ENCODE results near the gene MRC2.
"Not testable (repeated sequence)": the region's sequence is repeated elsewhere in the genome, so short reads cannot be mapped to it uniquely, and the experiment has no call there.

MRC2 gene, protein sequence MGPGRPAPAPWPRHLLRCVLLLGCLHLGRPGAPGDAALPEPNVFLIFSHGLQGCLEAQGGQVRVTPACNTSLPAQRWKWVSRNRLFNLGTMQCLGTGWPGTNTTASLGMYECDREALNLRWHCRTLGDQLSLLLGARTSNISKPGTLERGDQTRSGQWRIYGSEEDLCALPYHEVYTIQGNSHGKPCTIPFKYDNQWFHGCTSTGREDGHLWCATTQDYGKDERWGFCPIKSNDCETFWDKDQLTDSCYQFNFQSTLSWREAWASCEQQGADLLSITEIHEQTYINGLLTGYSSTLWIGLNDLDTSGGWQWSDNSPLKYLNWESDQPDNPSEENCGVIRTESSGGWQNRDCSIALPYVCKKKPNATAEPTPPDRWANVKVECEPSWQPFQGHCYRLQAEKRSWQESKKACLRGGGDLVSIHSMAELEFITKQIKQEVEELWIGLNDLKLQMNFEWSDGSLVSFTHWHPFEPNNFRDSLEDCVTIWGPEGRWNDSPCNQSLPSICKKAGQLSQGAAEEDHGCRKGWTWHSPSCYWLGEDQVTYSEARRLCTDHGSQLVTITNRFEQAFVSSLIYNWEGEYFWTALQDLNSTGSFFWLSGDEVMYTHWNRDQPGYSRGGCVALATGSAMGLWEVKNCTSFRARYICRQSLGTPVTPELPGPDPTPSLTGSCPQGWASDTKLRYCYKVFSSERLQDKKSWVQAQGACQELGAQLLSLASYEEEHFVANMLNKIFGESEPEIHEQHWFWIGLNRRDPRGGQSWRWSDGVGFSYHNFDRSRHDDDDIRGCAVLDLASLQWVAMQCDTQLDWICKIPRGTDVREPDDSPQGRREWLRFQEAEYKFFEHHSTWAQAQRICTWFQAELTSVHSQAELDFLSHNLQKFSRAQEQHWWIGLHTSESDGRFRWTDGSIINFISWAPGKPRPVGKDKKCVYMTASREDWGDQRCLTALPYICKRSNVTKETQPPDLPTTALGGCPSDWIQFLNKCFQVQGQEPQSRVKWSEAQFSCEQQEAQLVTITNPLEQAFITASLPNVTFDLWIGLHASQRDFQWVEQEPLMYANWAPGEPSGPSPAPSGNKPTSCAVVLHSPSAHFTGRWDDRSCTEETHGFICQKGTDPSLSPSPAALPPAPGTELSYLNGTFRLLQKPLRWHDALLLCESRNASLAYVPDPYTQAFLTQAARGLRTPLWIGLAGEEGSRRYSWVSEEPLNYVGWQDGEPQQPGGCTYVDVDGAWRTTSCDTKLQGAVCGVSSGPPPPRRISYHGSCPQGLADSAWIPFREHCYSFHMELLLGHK (N-terminal part only)

GRCh38 chr17:62627219-62627903 is at the start of gene MRC2:
TSS of gene MRC2 (plus strand) at chr17:62627670. CDS start at chr17:62627803, 133 bp downstream.
- peak; percentile 61 for DNase-seq (ENCODE audit: low spot score)

- no peak for DNase-seq (ENCODE audit: low spot score)
These were observed 48.5 kb upstream of the MRC2 start for GRCh38 chr17:62578757-62579487.

DNA sequence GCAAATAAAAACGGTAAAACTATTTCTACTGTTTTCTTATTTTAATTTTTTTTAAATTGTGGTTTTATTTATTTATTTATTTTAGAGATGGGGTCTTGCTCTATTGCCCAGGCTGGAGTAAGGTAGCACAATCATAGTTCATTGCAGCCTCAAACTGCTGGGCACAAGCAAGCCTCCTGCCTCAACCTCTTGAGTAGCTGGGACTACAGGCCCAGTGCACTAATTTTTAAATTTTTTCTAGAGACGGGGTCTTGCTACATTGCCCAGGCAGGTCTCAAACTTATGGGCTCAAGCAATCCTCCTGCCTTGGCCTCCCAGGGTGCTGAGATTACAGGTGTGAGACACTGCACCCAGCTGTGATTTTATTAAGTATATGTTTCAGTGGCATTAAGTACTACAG is 46.5 kb upstream of the MRC2 start:
- no peak for DNase-seq (ENCODE audit: low spot score)

- no peak for DNase-seq (ENCODE audit: low spot score)
These were observed 45.7 kb upstream of the MRC2 start for GRCh38 chr17:62581764-62582163.

DNA sequence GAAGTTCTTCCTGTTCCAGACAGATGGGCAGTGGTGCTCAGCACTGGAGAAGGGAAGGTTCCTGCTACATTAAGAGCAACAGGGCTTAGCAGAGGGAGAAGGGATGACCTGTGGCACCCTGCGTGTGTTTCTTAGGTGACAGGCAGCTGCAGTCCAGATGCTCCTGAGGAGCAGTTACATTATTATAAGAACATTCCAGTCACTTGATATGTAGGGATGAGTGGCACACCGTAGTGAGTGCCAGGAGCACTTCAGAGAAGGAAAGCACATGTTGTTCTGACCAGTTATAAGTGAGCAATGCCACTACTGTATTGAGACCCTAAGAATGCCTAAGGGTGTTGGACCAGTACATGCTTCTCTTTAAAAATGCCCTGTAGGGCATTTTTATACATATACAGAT is 39.9 kb upstream of the MRC2 start:
- no peak for DNase-seq (ENCODE audit: low spot score)

GRCh38 chr17:62588109-62588508 is 39.4 kb upstream of the MRC2 start:
- DNase-seq (ENCODE audit: low spot score) = no peak

DNA sequence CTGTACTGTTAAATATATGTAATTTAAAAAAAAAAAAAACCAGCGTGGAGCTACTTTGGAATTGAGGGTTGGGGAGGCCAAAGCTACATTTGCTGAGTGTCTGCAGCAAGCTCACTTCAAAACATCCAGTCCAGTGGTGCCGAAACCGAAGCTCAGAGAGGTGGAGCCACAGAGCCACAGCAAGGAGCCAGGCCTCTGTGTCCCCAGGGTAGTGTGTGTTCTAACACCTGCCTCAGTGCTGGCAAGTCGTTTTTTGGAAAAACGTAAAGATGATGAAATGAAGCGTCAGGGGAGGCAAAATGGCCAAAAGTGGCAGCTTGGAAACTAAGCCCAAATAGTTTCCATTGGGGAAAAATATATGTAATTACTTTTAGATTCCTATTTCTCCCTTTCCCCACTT is 36.1 kb upstream of the MRC2 start:
- DNase-seq (ENCODE audit: low spot score) = no peak

GRCh38 chr17:62591822-62592221 is 35.6 kb upstream of the MRC2 start:
- DNase-seq (ENCODE audit: low spot score) = not testable (repeated sequence)

DNA sequence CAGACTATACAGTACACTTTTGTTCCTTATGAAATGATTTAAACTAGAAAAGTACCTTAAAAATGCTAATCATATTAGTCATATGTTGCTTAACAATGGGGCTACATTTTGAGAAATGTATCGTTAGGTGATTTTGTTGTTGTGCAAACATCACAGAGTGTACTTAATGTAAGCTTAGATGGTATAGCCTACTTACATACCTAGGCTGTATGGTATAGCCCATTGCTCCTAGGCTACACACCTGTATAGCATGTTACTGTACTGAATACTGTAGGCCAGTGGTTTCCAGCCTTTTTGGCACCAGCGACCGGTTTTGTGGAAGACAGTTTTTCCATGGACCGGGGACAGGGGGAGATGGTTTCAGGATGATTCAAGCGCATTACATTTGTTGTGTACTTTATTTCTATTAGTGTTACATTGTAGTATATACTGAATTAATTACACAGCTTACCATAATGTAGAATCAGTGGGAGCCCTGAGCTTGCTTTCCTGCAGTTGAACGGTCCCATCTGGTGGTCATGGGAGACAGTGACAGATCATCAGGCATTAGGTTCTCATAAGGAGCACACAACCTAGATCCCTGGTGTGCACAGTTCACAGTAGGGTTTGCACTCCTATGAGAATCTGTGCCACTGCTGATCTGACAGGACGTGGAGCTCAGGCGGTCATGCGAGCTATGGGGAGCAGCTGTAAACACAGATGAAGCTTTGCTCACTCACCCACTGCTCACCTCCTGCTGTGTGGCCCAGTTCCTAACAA is 35.0 kb upstream of the MRC2 start:
- no peak for DNase-seq (ENCODE audit: low spot score)

GRCh38 chr17:62595484-62595883 is 32.0 kb upstream of the MRC2 start:
- no peak for DNase-seq (ENCODE audit: low spot score)

DNA sequence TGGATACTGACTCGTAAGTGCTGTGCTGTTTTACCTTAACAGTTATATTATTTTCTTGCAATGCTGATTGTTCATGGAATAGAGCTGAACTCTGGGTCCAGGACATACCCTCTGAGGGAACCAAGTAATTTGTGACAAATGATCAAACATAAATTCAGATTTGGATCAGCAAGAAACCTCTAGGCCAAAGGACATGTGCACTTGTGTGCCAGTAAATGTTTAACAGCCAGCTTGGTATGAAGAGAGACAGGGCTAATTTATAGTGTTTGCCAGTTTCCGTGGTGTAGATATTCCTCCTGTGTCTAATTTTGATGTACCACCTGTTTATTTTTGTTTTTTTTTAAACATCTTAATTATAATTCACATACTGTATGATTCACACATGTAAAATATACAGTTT is 30.8 kb upstream of the MRC2 start:
- DNase-seq (ENCODE audit: low spot score) = no peak

DNA sequence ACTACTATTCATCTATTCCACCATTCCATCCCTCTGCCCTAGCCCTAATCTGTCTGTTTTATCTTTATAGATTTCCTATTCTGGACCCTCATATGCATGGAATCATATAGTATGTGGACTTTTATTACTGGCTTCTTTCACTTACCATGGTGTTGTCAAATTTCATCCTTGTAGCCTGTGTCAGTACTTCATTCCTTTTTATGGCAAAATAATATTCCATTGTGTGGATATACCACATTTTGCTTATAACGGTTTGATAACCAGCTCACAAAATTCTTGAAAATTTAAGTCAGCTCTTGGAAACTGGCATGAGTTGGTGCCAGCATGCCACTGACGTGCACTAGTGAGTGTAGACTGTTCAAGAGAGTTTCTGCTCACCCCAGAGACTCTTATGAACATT is 30.3 kb upstream of the MRC2 start:
- DNase-seq (ENCODE audit: low spot score) = no peak

GRCh38 chr17:62597920-62598319 is 29.6 kb upstream of the MRC2 start:
- no peak for DNase-seq (ENCODE audit: low spot score)

DNA sequence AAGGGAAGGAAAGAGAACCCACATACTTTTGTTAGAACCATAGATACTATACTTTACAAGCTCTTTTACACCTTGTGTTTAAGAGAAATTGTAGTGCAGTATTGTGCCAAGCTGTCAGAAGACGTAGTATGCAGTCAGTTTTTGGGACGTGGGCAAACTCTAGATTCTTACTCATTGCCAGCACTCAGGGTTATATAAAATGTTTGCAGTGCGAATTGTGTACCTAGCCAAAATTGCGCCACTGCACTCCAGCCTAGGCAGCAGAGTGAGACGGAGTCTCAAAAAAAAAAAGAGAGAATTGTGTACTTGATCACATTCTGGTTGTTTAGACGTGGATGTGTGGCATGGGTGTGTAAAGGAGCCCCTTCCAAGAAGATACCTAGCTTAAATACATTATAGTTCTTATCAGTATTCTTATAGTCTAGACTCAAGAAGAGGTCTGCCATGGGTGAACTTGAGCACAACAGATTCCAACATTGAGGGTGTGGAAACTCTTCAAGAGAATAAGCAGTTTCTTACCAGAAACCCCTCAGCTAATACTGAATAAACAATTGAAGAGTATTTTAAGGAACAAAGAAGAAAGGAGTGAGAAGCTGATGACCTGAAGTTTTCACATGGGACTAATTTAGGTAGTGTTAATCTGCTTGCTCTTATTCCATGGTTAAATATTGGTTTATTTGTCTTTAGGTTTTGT is 27.4 kb upstream of the MRC2 start:
- no peak for DNase-seq (ENCODE audit: low spot score)

DNA sequence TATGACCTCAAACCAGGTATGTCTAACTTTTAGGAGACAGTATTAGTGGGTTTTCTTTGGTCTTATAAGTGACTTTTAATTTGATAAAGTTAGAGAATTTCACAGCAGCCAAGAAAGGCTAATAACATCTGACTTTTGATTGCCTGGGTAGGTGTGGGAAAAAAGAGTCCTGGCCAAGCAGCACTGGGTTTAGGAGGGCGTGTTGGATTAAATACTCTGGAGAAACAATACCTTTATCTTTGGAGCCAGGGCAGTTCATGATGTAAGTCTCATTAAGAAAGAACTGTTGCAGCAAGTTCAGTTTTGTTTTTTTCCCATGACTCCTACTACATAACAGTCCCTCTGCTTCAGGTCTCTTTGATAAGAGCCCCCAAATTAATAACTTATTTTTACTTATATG is 26.7 kb upstream of the MRC2 start:
- no peak for DNase-seq (ENCODE audit: low spot score)

- DNase-seq (ENCODE audit: low spot score) = no peak
These were observed 26.0 kb upstream of the MRC2 start for GRCh38 chr17:62601471-62601870.

- not testable (repeated sequence) for DNase-seq (ENCODE audit: low spot score)
These were observed 23.7 kb upstream of the MRC2 start for GRCh38 chr17:62603783-62604182.

DNA sequence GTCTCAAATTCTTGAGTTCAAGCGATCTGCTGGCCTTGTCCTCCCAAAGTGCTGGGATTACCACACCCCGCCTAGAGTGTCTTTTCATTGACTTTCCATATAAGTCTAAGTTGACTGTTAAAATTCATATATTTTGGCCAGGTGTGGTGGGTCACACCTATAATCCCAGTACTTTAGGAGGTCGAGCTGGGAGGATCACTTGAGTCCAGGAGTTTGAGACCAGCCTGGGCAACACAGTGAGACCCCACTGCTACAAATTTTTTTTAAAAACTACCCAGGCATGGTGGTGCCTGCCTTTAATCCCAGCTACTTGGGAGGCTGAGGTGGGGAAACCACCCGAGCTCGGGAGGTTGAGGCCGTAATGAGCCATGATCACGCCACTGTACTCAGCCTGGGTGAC is 21.9 kb upstream of the MRC2 start:
- no peak for DNase-seq (ENCODE audit: low spot score)

GRCh38 chr17:62611292-62611691 is 16.2 kb upstream of the MRC2 start:
- no peak for DNase-seq (ENCODE audit: low spot score)

DNA sequence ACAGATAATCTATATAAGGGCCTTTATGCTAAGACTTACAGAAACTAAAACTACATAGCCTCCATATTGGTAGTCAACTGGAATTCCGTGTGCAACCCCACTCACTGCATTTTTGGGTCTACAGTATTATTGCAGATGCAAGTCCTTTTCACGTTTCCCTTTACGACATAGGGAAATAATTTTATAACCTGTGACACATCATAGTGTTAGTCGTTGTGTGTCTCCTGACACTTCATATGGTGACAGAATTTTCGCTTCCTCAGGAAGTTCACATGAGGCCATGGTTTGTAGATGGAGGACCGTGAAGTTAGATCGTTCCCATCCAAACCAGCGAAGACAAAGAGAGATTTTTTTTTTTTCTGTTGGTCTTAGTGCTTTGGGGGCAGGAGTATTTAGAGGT is 15.7 kb upstream of the MRC2 start:
- no peak for DNase-seq (ENCODE audit: low spot score)

Measured in HuH-7 (cell line).